DMS 273 (cell line): ENCODE data around the gene ARV1.
A peak's percentile ranks its signal among the peaks of the same experiment; 100 is the strongest.
"Not testable (repeated sequence)": the region's sequence is repeated elsewhere in the genome, so short reads cannot be mapped to it uniquely, and the experiment has no call there.

Experiments
- DNase-seq: peaks from one replicate; lab custom pipeline; 2025; ENCODE audit not compliant: unreplicated experiment; lab: John Stamatoyannopoulos, UW

ARV1 gene

GRCh38 chr1:231016966-231017365 is 38.1 kb downstream of the ARV1 start:
- DNase-seq = no peak

- DNase-seq = no peak
Measured at GRCh38 chr1:231019711-231020110, 40.8 kb downstream of the ARV1 start.

- no peak for DNase-seq
Measured at GRCh38 chr1:231020139-231020601, 41.3 kb downstream of the ARV1 start.

GRCh38 chr1:231020816-231021215 is 41.9 kb downstream of the ARV1 start:
- no peak for DNase-seq

- no peak for DNase-seq
Measured at GRCh38 chr1:231021540-231022031, 42.7 kb downstream of the ARV1 start.

- DNase-seq = not testable (repeated sequence)
Measured at GRCh38 chr1:231022543-231022942, 43.6 kb downstream of the ARV1 start.

- DNase-seq = no peak
Measured at GRCh38 chr1:231023150-231023549, 44.3 kb downstream of the ARV1 start.

- DNase-seq = no peak
Measured at GRCh38 chr1:231026576-231026975, 47.7 kb downstream of the ARV1 start.

- DNase-seq = no peak
Measured at GRCh38 chr1:231027136-231027925, 48.4 kb downstream of the ARV1 start.

GRCh38 chr1:231027971-231028370 is 49.1 kb downstream of the ARV1 start:
- no peak for DNase-seq

- no peak for DNase-seq
Measured at GRCh38 chr1:231028682-231029081, 49.8 kb downstream of the ARV1 start.

- DNase-seq = not testable (repeated sequence)
Measured at GRCh38 chr1:231029247-231029646, 50.4 kb downstream of the ARV1 start.

- DNase-seq = no peak
Measured at GRCh38 chr1:231029841-231030240, 50.9 kb downstream of the ARV1 start.

- DNase-seq = no peak
Measured at GRCh38 chr1:231032963-231033362, 54.1 kb downstream of the ARV1 start.

- no peak for DNase-seq
Measured at GRCh38 chr1:231035799-231036198, 56.9 kb downstream of the ARV1 start.

- no peak for DNase-seq
Measured at GRCh38 chr1:231036416-231036815, 57.5 kb downstream of the ARV1 start.

GRCh38 chr1:231037585-231038517 is 59.0 kb downstream of the ARV1 start:
- peak; percentile 24 for DNase-seq

GRCh38 chr1:231039161-231040018 is 60.5 kb downstream of the ARV1 start:
- DNase-seq = peak; percentile 81

GRCh38 chr1:231040019-231040799 is 61.3 kb downstream of the ARV1 start, which contains the start of gene FAM89A:
Gene FAM89A (minus strand): TSS chr1:231040254. CDS start chr1:231040211, 43 bp downstream.
- DNase-seq = peak; percentile 81
